Fibroblast of skin of left quadriceps (primary cell): ENCODE measurements around the gene CNP.

Experiments used
- DNase-seq, 2 experiments: peaks; one replicate each; pipeline ENCODE4 v3.0.0-alpha.2; 2013; ENCODE audit warnings: low read depth in 2 of 2

CNP gene

DNA sequence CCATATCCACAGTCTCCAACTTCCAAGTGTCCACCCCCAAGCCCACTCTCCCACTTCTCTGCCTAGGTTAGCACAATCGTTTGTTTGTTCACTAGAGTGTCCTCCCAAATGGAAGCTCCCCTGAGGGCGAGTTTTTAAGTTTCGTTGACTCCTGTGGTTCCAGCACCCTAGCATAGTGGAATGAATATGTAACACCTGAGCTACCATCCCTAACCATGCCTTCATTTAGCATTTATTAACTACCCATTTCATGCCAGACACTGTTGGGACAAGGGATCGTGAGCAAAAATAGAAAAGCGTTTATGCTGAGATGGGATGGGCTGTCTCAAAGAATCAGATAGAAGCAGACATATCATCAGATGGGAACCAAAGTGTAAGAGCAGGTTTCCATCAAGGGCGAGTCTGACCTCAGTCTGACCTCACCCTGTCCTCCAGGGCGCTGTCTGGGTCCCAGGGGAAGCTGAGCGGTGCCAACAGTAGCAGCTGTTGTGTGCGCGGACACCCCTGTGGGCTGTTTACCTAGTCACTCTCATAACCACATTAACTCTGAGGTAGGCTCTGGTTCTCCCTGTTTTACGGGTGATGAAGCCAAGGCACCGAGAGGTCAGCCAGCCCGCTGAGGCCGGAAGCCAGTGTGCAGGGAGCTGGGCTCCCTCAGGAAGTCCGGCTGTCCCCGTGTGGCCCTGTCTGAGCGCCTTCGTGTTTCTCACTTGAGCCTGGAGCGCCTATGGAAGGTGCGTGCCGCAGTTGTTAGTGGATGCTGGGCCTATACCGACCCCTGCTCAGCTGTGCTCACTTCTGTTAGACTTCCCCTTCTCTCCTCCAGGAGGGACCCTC is 6.2 kb downstream of the CNP start:
- no peak for DNase-seq

DNA sequence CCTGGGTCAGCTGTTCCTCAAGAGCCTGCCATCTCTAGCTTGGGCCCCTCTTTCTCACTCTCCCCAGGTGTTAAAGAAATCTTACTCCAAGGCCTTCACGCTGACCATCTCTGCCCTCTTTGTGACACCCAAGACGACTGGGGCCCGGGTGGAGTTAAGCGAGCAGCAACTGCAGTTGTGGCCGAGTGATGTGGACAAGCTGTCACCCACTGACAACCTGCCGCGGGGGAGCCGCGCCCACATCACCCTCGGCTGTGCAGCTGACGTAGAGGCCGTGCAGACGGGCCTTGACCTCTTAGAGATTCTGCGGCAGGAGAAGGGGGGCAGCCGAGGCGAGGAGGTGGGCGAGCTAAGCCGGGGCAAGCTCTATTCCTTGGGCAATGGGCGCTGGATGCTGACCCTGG is 6.8 kb downstream of the CNP start:
- DNase-seq, result no peak

DNA sequence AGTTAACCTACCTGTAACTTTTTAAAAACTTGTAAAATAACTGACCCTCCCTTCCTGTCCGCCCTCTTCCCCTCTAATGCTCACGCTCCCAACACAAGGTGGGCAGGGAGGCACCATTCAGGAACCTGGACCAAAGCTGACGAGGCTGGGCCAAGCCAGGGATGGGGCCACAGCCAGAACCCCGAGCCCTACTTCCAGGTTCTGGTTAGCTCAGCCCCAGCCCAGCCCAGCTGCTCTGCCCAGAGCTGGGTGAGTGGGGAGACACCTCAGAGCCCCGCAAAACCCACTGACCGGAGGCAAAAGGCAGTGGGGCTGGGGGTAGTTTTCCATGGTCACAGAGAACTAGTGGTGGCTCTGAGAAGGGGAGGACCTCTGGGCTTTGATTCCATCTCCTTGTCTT is 7.4 kb downstream of the CNP start:
- DNase-seq, result no peak

DNA sequence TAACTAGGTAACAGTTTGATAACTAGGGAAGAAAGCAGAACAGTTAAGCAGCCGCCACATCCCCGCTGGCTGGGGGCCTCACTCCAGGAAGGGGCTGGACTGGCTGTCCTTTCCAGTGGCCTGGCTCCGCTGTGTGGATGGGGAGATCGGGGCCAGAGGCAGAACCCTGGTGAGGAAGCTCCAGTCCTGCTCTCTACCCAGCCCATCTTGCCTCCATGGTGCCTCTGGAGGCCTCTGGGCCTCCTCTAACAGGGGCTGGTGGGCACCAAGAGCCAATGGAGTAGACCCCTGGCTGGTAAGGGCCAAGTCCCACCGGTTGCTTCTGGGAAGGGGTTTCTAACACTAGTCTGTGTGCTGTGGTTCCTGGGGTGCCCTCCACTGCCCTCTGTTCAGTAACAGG is 8.1 kb downstream of the CNP start:
- DNase-seq, result no peak

DNA sequence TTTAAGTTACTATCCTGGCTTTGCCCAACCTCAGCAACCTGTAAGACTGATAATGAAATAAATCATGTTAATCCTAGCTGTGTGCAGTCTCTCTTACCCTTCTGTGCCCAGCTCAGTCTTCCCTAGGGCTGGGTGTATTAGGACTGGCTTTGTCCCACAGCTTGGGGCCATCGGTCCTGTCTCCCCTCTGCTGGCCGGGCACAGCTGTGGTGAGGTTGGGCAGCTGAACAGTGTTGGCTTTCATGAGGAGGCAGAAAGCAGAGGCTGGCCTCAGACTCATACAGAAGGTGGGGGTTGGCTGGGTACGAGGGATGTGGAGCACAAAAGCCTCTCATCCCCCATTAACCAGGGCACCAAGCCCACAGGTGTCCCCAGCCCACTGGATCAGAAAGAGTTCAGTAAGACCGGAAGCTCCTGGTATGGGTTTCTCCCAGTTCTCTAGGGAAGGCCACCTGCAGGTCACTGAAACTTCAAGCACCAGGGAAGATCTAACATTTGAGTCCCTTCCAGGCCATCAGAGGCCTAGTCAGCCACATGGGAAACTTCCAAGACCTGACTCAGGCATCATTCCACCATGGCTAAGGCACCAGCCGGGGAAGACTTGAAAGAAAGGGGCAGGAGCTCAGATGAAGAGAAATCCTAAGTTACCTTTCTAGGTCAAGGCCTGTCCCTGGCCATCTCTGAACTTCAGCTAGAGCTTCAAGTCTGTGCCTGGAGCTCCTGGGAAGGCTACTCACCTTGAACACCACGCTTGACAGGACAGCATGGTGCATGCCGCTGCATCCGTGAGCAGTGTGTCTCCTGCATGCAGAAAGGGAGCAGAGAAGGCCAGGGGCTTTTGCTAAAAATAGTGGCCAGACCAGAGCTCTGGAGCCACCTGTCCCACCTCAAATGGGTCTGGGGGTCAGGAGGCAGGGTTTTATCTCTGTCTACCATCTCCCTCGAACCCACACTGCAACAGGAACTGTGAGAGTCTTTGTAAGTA is 8.8 kb downstream of the CNP start:
- DNase-seq, result no peak

DNA sequence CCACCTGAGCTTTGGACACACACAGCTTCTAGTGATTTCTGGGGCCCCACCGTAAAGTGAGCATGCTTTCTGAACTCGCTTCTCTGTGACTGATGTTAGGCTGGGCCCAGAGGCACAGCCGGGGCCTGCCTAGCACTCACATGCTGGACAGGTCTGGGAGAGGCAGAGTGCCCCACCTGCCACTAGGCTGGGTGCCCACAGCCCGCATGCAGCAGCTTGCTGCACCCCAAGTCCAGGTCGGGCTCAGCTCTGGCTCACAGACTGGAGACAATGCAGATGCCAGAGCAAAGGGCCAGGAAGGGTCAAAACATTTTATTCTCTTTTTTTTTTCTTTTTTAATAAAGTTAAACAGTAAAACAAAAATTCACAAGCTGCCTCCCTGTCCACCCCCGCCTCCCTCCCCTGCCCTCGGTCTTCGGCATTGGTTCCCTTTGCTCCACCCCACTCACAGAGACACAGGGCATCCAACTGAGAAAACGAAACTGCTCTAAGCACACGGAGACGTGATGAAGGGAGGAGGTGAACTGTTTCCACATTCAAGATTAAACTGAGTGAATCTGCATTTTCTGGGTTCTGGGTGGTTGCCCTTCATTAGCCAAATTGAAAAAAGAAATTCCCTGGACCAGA is 9.7 kb downstream of the CNP start:
- DNase-seq, result no peak

DNA sequence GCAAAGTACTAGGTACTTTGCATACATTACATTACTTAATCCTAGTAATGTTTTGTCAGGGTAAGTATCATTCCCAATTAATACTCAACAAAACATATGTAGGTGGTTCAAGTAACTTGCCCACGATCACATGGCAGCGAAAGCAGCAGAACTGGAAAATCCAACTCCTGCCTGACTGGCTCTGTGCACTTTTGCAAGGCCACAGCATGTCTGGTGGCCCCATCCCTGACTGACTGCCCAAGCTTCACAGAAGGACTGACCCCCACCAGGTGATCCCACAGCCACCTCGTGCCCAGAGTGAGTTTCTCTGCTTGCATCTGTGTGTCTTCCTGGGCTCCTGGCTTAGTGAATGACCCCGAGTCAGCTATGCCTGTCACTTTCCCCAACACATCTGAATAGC is 11.4 kb downstream of the CNP start:
- DNase-seq, result no peak

DNA sequence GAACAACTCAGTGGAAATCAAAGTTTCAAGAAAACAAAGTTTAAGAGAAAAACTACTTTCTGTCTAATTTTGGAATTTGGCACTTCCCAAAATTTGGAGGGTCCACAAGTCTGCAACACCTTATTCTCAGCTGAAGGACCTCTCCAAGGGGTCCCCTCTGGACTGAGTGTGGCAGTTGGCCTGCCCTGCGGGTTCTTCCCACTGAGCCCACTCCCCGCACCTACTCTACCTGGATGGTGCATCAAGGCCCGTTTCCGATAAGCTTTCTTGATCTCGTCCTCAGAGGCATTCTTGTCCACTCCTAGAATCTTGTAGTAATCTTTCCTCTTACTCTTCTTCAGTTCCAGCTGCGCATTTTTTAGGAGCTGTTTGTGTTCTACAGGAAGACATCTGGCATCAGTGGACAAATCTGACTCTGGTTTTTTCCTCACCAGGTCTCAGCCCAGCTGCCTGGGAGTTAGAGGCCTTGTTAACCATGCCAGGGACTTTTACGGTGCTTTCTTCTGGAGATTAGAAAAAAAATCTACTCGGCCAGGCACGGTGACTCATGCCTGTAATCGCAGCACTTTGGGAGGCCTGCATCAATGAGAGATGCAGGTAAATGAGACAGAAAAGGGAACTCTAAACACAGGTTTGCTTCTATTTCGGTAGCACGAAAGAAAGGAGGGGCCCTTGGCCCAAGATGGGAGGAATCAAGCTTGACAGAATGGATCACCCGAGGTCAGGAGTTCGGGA is 15.6 kb downstream of the CNP start:
- DNase-seq, result no peak

DNA sequence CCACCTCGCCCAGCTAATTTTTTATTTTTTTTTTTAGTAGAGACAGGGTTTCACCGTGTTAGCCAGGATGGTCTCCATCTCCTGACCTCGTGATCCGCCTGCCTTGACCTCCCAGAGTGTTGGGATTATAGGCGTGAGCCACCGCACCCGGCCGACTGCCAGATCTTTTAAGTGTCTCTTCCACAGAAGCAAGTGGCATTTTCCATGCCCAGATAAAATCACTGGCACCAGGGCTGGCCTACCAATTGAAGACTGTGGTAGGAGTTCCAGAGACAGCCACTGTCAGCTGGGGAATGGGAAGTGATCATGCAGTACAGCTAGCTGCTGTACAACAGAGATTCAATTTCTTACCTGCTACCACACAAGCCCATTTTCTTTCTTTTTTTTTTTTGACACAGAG is 17.9 kb downstream of the CNP start:
- no peak for DNase-seq

DNA sequence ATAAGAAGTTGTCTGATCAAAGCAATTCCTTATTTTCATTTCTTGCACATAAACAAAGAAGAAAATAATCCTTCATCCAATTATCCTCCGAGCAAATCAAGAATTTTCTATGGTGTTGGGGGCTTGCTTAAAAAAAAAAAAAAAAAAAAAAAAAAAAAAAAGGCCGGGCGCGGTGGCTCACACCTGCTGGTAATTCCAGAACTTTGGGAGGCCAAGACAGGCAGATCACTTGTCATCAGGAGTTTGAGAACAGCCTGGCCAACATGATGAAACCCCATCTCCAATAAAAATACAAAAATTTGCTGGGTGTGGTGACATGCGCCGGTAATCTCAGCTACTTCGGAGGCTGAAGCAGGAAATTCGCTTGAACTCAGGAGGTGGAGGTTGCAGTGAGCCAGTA is 19.3 kb downstream of the CNP start:
- no peak for DNase-seq

DNA sequence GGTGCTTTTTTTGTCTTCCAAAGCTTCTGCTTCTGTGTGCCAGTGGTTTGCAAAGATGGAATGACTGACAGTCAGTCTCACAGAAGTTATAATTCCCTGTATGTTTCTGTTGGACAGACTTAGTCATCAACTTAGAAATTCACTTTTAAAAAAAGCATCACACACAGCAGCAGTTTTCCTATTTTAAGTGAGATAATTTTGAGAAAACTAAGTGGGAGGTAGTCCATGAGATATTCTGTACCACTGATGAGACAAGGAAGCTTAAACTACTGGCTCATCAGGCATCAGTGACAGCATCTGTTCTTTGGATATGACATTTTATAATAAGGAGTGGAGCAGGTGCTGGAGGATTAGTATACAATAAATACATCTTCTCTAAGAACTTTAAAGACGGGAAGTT is 20.0 kb downstream of the CNP start:
- no peak for DNase-seq

DNA sequence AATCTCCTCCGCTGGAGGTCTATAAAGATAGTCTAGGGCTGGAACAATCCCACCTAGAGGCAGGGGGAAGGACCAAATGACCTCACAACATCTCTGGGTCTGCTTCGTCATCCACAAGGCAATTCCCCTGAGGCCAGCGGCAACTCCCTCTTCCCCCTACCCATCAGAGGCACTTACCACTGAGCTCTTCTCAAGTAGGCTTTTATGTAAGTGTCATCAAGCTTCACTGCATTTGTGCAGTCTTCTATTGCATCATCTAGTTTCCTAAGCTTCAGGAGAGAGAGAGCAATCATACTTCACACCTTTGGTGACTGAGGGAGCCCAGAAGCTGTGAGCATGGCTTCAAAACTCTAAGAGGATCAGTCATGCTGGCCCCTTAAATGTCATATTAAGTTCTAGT is 21.0 kb downstream of the CNP start:
- DNase-seq, result no peak

DNA sequence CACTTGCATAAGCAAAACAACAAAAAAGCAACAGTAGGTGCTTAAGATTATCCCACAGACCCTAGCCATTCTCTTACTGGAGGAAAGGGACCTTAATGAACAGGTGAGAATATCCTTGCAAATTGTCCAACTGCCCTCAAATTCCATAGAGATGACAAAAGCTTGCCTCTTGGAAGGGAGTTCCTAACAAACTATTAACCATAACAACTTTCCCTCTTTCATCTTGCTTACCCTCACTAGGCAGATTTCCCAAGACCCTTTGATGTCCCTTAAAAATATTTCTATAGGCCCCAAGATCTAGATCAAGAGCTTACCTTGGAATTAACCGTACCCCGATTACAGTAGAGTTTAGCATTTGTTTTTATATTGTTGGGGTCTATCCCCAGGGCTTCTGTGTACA is 21.8 kb downstream of the CNP start:
- no peak for DNase-seq

DNA sequence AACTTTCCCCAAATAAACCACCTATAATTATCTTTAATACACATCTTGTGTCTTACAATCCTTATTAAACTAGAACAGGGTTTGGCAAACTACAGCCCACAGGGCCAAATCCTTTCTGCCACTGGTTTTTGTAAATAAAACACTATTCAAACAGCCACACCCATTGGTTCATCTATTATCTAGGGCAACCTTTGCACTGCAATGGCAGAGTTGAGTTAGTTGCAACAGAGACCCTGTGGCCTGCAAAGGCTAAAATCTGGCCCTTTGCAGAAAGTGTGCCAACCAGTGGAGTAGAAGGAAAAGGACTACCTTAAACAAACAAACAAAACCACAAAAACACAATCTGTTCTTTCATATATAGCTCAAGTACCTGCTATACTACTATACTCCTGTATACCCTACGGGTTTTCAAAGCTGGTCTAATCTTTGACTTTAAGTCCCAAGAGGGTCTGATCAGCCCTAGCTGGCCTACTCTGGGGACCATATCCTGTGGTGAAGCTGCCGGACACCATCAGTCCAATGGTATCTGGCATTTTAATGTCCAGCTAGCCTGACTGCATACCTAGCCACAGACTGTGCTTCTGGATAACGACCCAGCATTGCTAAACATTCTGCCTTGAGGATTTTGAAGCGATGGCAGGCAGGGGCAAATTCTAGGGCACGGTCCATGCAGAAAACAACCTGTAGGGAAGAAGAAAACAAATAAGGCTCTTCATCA is 23.3 kb downstream of the CNP start:
- DNase-seq, result no peak

DNA sequence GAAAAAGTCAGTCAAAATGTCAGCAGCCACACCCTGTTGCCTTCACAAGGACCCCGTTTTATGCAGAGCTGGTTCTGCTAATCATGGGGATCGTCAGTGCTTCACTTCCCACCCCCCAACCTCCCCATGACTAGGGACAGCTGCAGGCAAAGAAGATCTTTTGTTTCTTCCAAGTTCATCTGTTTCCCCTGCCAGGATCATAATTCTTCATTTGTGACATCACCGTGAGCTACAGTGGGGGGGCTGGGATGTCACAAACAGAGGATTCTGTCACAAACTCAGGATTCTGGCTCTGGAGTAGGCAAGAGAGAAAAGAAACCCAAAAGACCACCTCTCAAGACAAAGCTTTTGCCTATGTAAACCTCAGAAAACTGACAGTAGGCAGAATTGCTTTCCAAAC is 26.0 kb downstream of the CNP start:
- DNase-seq, result no peak

DNA sequence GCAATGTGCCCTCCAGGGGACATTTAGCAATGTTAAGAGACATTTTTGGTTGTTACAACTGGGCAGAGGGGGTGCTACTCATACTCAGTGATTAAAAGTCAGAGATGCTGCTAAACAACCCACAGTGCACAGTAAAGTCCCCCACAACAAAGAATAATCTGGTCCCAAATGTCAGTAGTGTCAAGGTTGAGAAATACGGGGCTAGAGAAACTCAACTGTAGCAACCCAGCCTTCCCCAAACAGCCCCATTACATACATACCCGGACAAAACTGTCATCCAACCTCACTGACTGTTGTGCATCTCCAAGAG is 30.2 kb downstream of the CNP start:
- no peak for DNase-seq

DNA sequence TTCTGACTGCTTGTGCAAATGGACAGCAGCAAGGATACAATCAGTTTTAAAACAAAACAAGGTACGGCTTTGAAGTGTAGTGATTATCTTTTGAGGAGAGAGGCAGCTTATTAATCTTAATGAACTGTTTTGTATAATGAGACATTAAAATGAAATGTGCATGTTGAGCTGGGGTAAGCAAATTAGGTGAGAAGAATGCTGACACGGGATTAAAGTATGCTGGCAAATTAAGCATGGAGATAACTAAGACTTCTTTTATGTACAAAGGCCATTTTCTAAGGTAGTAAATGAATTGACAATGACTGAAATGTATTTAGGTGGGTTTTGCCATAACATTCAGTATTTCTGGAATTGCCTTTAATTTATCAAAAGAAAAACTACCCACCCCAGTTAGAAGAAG is 31.9 kb downstream of the CNP start:
- DNase-seq, result no peak

DNA sequence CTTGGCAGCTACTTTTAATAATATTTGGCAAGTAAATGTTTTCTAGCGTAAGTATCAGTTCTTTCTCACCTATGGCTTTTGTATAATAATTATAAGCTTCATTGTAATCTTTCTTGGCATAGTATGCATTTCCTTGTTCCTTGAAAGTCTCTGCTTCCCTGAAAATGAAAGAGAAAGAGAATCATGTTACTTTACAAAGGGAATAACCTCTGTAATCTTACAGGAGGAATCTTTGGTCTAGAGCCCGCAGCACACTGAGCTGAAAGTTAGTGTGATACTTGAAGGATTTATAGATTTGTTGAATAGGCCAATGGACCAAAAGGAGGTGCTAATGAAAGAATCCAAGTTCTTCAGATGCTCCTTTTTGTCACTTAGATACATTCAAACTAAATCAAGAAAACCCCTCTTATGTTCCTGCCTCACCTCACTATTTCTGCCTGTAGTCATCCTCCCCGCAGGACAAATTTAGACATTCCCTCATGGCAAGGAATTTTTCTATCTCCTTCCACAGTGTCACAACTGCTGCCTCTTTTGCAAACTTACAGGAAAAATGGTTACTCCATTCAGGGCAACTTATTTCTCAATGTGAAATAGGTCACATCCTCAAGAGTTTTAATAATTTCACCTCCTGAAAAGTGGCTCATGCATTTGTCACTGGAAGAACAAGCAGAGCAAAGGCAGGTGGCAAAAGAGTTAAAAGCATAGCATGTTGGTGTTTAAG is 34.0 kb downstream of the CNP start:
- no peak for DNase-seq

DNA sequence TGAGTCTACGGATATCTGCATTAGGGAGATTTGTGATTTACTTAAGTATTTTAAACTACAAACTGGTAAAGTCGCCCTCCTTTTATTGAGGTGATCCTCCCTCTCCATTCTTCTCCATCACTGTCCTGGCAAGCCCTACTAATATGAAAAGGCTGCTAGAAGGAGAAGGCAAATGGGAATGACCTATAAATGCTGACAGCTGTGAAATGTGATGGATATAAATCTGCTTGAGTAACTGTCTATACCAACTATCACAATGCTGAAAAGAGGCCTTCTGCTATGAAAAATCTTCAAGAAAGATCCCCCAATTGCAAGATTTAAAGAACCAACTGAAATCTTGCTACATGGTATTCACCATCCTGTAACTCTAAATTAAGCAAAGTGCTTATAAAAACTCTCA is 35.1 kb downstream of the CNP start:
- no peak for DNase-seq

DNA sequence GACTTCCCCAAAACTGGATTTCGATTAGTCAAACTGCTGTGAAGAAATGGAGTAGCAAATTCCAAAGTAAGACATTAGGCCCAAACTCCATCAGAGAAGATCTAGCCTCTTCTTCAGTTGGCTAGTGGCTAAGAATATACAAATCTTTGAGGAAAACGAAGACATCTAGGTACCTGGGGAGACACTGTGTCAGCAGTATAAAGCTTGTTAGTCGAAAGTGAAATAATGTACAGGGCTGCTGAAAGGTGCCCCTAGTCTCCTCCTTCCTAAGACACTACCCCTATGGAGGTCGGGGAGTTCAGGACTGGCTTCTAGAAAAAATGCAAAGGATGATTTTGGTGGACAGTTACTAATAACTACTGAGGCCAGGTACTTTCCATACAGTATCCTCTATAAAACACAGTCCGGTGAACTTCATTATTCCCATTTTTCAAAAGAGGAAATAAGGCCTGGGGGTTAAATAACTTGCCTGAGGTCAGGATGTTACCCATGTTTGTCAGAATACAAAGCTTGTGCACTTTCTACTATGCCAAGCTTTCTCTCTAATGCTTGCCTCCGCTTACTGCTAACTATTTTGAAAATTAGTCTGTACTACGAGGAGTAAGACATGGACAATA is 35.7 kb downstream of the CNP start:
- no peak for DNase-seq
